A172 (cell line): ENCODE results near the gene SMIM12. TPM values are rescaled to one million over a fixed set of nuclear protein-coding genes. Genes with fewer than 3 reads are reported as not detected.

Experiments used
- DNase-seq: peaks from one replicate; pipeline ENCODE4 v3.0.0-alpha.2; 2015; ENCODE audit warnings: low spot score
- total RNA-seq: library from RNA; depleted of rRNA; stranded (reverse); fragments of >200 nt; shearing (Covaris generic); gene quantifications from 2 replicates; pipeline ENCODE4 v1.2.3, GENCODE V29; 2014; rRNA removed

Gene SMIM12
- total RNA-seq, 1 experiment from 2014 or later: 31.1 TPM

- DNase-seq: no peak
Measured at GRCh38 chr1:34803770-34804169, 55.8 kb downstream of the SMIM12 start.

Other genes with a start within 250 kb of the SMIM12 start
- gene GJB5, start 104.7 kb downstream of the SMIM12 start, total RNA-seq: 0.29 TPM in 1 of 2 replicates, not detected in the other
- gene GJB4, start 100.0 kb downstream of the SMIM12 start, total RNA-seq: not detected in 2 replicates
- gene GJB3, start 78.5 kb downstream of the SMIM12 start, total RNA-seq: 0.74 and 1.6 TPM in 2 replicates
- not detected in 2 replicates for gene GJA4, start 66.8 kb downstream of the SMIM12 start, total RNA-seq
- gene DLGAP3, start 69.9 kb upstream of the SMIM12 start, total RNA-seq: 0.72 TPM in 1 of 2 replicates, not detected in the other
- gene TMEM35B, start 125.6 kb upstream of the SMIM12 start, total RNA-seq: 19.7 and 30.6 TPM in 2 replicates
- gene ZMYM6, start 172.2 kb upstream of the SMIM12 start, total RNA-seq: 6.7 and 8.4 TPM in 2 replicates
- 12.4 and 13.5 TPM in 2 replicates for gene ZMYM1, start 219.6 kb upstream of the SMIM12 start, total RNA-seq